GM12873 (cell line): ENCODE measurements around the gene ZCWPW1.
A peak's percentile ranks its signal among the peaks of the same experiment; 100 is the strongest.

Source experiments
- CTCF ChIP-seq: IDR thresholded peaks from 2 replicates; pipeline ENCODE4 v1.5.1; 2012; ENCODE audit warnings: low read depth, mild to moderate bottlenecking, moderate library complexity, low read length, control low read depth; ENCODE audit not compliant: insufficient read depth; ENCODE audit errors: missing control alignments

ZCWPW1 gene

DNA sequence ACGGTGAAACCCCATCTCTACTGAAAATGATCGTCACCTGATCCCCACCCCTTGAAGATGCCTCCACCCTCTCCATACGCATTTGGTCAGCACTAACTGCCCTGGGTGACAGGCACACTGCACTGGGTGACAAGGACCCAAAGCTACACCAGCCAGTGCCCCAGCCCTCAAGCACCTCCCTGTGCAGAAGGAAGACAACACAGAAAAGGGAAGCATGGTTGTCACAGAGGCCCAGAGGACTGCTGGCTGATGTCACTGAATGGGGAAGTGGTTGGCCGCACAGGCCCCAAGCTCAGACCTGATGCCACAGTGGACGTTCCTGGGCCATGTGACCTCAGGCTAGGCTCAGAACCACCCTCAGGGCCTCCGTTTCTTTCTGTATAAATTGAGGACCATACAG, 59.4 kb downstream of the ZCWPW1 start:
- no peak for TF ChIP-seq CTCF

GRCh38 chr7:100367676-100368613, 60.6 kb downstream of the ZCWPW1 start:
- peak; percentile 26 for TF ChIP-seq CTCF

GRCh38 chr7:100367251-100367620, 61.3 kb downstream of the ZCWPW1 start:
- no peak for TF ChIP-seq CTCF

- TF ChIP-seq CTCF, result no peak
These were observed 61.9 kb downstream of the ZCWPW1 start for GRCh38 chr7:100366411-100367250.

- TF ChIP-seq CTCF, result no peak
These were observed 64.0 kb downstream of the ZCWPW1 start for GRCh38 chr7:100364480-100364879.

DNA sequence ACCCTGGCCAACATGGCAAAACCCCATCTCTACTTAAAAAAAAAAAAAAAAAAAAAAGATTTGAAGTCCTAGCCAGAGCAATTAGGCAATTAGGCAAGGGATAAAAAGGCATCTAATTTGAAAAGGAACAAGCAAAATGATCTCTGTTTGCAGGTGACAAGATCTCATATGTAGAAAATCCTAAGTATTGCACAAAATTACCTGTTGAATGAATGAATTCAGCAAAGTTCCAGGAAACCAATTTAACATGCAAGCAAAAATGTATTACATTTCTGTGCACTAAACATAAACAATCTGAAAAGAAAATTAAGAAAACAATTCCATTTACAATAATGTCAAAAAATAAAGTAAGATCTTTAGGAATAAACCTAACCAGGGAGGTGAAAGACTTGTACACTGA, 65.4 kb downstream of the ZCWPW1 start:
- TF ChIP-seq CTCF, result no peak
